ENCODE measurements around the gene OGN. TPM values are rescaled to one million over a fixed set of nuclear protein-coding genes. Genes with fewer than 3 reads are reported as not detected.

The OGN gene, protein sequence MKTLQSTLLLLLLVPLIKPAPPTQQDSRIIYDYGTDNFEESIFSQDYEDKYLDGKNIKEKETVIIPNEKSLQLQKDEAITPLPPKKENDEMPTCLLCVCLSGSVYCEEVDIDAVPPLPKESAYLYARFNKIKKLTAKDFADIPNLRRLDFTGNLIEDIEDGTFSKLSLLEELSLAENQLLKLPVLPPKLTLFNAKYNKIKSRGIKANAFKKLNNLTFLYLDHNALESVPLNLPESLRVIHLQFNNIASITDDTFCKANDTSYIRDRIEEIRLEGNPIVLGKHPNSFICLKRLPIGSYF
- 0.59 TPM in 1 of 2 replicates, not detected in the other for total RNA-seq

DNA sequence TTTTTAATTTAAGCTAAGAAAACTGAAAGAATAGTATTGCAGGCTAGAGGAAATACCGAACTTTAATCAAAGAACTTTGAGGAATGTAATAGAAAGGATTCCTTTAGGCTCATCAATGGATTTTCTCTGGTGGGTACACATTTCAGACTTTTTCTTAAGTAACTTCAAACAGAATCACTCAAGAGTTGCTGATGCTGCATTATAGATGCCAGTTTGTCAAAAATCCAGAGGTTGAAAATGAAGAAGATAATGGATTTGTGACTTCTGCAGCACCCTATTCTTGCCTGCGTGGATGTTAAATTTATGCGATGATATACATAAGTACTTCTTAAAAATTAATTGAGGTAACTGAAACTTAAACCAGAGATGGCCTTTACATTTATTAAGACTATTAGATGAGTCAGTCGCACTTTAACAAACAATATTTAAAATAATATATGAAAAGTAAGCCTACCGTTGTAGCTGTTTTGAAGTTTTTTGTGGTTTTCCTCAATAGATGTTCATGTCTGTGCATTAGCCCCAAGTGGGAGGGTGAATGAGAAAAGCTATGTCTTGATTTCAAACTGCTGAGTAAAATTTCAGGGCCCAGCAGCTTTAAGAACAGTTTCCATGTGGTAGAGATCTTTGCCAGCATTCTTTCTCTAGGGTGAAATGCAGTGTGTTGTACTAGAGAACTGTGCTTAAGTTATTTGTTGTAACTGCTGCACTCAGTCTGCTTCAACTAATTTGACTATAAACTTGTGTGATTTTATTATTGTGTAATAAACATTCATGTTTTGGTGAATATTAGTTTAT is at the start of gene OGN:
Gene OGN, minus strand, starts transcription at position 537 of the 795 bp plus-strand sequence. CDS start 1,171 bp downstream, outside the sequence.

DNA sequence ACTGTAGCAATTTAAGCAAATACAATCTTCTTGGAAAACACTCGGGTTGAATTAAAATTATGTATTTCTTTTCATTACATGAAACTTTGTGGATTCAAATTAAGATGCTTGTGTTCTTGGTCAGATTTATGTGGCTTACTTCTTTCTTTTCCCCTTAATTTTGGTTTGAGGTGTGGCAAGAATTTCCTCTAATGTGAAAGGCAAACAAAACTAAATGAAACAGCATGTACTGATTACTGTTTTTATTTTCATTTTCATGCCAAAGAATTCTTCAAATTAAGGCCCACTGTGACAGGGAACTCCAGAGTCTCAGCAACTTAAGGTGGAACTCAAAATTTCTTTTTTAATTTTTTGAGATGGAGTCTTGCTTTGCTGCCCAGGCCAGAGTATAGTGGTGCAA is 20.0 kb upstream of the OGN start, which contains the start of gene OMD:
Gene OMD, minus strand, starts transcription at position 132 of the 400 bp plus-strand sequence. CDS start 6,913 bp downstream, outside the sequence.

Other genes with a start within 250 kb of the OGN start
- gene IARS1, start 110.9 kb downstream of the OGN start, total RNA-seq: 468 and 483 TPM in 2 replicates
- 28.2 and 35.5 TPM in 2 replicates for gene NOL8, start 79.2 kb downstream of the OGN start, total RNA-seq
- 2.1 and 4.7 TPM in 2 replicates for gene CENPP, start 78.6 kb downstream of the OGN start, total RNA-seq
- not detected in 2 replicates for gene OMD, start 19.9 kb upstream of the OGN start, total RNA-seq
- 0.05 TPM in 1 of 2 replicates, not detected in the other for gene ASPN, start 77.9 kb upstream of the OGN start, total RNA-seq
- 0.59 and 0.65 TPM in 2 replicates for gene ECM2, start 131.4 kb upstream of the OGN start, total RNA-seq

Measured in smooth muscle cell of the umbilical artery (primary cell).